Erythroblast (primary cell): ENCODE measurements around the gene FECH.
"Not testable (repeated sequence)": the region's sequence is repeated elsewhere in the genome, so short reads cannot be mapped to it uniquely, and the experiment has no call there.

Experiments used
- GATA1 ChIP-seq: IDR thresholded peaks from 2 replicates; pipeline ENCODE4 v1.6.1; 2011; ENCODE audit warnings: low read depth, mild to moderate bottlenecking, control low read depth, low read length, moderate library complexity
- POLR2A ChIP-seq: IDR thresholded peaks from 2 replicates; pipeline ENCODE4 v1.6.1; 2011; ENCODE audit warnings: mild to moderate bottlenecking, low read length

DNA sequence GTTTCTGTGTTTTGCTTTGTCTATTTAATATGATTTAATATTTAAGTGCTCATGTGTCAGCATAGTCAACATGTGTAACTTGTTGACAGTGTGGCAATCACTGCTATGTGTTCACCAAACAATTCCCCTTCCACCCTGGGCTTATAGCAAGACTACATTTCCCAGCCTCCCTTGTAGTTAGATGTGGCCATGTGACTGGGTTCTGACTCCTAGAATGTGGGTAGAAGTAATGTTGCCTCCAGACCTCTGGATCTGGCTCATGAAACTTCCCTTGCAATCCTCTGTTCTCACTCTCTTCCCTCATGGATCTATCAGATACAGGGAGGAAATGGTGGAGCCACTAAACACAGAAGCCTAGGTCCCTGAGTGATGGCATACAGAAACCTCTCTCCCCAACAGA is 64.2 kb downstream of the FECH start:
- not testable (repeated sequence) for TF ChIP-seq POLR2A, GATA1
